HG03378 (cell line): Measurements from ENCODE around the gene DIS3L.
A peak's percentile ranks its signal among the peaks of the same experiment; 100 is the strongest.
"Not testable (repeated sequence)": the region's sequence is repeated elsewhere in the genome, so short reads cannot be mapped to it uniquely, and the experiment has no call there.

ENCODE experiments used
- ATAC-seq: cut with Tn5 transposase; IDR thresholded peaks from one replicate; pipeline ENCODE4 v1.9.1; 2021; ENCODE audit warnings: mild to moderate bottlenecking, moderate library complexity; ENCODE audit not compliant: unreplicated experiment

The DIS3L gene

GRCh38 chr15:66293419-66294156 is at the start of gene DIS3L:
Gene DIS3L, plus strand, starts transcription at chr15:66293568. Its CDS starts 29 bp downstream, at chr15:66293597.
- peak; percentile 46 for ATAC-seq

DNA sequence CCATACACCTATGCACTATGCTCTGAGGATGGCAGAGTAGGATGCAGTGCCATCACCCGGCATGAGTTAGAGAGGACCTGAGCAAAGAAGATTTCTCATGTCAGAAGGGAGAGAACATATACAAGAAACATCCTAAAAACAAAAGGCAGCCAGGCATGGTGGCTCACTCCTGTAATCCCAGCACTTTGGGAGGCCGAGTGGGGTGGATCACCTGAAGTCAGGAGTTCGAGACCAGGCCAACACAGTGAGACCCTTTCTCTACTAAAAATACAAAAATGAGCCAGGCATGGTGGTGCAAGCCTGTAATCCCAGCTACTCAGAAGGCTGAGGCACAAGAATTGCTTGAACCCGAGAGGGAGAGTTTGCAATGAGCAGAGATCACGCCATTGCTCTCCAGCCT is 47.5 kb upstream of the DIS3L start:
- not testable (repeated sequence) for ATAC-seq

- no peak for ATAC-seq
Observed at GRCh38 chr15:66246937-66247336, 46.4 kb upstream of the DIS3L start.

- ATAC-seq, result no peak
Observed at GRCh38 chr15:66249605-66250174, 43.7 kb upstream of the DIS3L start.

DNA sequence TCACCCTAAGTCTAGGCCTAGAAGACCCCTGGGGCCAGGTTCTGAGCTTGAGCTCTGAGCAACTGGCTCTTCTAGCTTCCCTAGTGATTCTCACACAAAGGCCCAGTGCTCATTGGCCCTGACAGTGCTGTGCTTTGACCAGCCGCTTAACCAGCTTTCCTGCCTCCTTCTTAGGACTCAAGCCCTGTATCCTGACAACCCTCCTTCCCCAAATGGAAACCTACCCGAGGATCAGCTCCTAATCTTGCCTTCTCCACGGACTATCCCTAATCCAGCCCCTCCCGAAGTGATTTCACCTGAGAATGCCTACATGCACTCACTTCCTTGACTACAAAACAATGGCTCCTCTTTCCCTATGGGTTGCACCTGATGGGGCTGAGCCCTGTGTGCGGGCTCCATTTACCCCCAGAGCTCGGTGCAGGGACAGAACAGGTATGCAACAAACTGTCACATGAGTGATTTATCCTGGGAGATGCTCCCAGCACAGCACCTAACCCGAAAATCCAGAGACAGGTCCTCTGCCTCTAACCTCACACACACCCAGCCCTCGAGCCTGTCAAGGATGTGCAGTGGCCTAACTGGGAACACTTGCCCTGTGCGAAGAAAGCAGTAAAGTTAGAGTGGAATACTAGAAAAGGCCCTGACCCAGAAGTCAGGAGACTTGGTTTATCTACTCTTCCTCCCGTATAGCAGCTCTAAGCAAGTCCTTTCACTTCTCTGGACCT is 42.1 kb upstream of the DIS3L start:
- no peak for ATAC-seq

DNA sequence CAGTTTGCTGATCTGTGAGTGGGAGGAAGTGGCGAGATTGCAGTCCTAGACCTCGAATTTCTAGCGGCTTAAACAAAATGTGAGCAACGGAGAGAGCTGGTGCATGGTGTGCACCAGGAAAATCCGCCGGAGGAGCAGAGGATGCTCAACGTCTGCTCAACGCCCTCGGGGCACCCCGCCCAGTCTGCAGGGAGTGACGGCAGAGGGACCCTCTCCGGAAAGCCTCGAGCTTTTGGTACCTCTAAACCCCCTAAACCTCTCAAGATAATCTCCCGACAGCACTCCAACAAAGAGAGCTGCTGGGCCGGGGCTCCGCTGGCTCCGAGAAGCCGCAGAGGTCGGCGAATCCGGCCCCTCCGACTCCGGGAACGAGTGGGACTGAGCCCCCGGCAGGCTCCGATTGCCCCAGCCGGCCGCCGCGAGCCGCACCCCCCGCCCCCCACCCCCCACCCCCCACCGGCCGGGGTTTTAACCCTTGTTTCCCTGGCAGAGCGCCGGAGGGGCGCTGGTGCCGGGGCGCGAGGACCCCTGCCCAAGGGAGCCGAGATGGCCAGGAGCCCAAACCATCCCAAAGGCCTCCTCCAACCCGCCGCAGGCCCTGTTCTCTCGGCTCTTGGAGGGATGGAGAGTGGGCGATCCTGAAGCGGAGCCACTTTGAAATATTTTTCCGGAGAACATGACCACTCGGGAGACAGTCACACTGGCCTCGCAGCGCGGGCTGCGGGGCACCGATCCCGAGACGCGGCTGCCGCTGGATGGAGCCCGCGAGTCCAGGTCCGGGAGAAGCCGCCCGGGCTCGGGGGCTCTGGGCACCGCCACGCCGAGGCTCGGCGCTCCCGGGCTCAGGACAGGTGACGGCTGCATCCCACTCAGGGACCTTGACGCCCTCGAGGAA is 41.3 kb upstream of the DIS3L start:
- no peak for ATAC-seq

GRCh38 chr15:66252685-66253417 is 40.5 kb upstream of the DIS3L start:
- ATAC-seq, result no peak

- no peak for ATAC-seq
Observed at GRCh38 chr15:66253418-66254088, 39.8 kb upstream of the DIS3L start, which contains the start of gene MEGF11. Gene MEGF11, minus strand, starts transcription at chr15:66253750. Its CDS starts 125,347 bp downstream, at chr15:66128403.

GRCh38 chr15:66254089-66254950 is 39.0 kb upstream of the DIS3L start:
- no peak for ATAC-seq

- ATAC-seq, result no peak
Observed at GRCh38 chr15:66254951-66255676, 38.3 kb upstream of the DIS3L start.

GRCh38 chr15:66256692-66257091 is 36.7 kb upstream of the DIS3L start:
- ATAC-seq, result no peak

GRCh38 chr15:66261056-66261455 is 32.3 kb upstream of the DIS3L start:
- ATAC-seq, result no peak

DNA sequence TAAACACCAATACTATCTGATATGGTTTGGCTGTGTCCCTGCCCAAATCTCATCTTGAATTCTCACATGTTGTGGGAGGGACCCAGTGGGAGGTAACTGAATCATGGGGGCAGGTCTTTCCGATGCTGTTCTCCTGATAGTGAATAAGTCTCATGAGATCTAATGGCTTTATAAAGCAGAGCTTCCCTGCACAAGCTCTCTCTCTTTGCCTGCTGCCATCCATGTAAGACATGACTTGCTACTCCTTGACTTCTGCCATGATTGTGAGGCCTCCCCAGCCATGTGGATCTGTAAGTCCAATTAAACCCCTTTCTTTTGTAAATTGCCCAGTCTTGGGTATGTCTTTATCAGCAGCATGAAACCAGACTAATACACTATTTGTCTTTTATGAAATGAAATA is 30.5 kb upstream of the DIS3L start:
- ATAC-seq, result not testable (repeated sequence)

DNA sequence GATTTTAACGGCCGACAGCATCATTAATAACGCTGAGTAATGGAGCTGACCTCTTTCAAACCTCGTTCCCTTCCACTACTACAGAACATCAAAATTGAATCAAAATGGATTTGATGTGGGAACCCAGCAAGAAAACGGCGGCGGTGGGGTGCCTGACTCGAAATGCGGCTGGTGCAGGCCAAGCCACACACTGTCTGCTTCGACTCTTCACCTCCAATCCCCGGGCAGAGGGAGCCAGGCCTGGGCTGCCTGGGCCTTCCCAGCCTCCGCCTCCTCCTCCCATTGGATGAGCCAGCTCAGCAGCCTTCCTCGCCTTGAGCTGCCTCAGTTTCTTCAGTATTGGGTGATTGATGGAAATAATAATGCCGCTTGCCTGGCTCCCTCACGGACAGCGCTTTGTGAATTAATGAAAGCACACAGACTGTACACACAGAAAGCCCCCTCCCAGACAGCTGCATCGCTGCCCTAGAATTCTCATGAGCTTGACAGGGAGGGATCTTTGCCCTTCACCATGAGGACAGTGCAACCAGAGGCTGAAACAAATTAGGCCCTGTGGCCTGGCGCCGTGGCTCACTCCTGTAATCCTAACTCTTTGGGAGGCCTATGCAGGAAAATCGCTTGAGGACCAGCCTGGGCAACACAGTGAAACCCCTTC is 28.4 kb upstream of the DIS3L start:
- ATAC-seq, result no peak

DNA sequence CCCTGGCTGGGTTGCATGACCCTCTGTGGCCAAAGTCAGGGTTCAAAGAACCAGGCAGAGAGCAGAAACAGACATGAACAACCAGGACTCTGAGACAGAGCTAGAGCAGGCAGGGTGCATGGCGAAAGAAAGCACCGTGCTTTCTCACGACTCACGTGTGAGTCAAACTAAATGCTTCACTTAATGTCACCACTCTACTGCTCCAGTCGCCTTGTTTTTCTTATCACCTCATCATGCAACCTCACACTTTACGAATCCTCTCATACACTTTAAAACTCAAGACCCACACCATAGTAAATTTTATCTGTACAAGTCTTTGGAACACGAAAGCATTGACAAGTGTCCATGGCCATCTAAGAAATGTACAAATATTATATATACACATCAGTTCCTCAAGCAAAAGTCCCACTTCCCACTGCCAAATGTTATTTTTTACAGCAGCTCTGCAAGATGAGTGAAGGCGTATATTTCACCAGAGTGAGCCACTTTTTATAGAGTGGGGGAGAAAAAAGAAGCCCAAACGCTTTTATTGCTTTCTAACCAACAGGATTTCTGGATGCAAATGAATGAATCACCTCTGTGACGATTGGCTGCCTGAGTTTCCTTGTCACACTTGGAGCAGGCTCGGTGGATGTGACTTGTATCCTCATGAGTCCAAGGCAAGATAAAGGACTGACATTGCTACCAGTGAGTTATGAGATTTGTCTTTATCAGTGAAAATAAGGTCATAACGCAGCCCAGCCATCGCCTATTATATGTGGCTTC is 23.9 kb upstream of the DIS3L start:
- no peak for ATAC-seq

DNA sequence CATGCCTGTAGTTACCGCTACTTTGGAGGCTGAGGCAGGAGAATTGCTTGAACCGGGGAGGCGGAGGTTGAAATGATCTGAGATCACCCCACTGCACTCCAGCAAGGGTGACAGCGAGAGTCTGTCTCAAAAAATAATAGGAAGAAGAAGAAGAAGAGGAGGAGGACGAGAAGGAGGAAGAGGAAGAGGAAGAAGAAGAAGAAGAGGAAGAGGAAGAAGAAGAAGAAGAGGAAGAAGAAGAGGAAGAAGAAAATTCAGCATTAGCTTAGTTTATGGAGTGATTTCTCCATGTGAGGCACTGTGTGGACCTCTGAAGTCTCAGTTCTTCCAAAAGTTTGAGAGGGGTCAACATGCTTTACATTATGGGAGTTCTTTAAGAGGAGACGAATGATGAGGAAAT is 22.4 kb upstream of the DIS3L start:
- no peak for ATAC-seq

GRCh38 chr15:66275352-66275751 is 18.0 kb upstream of the DIS3L start:
- ATAC-seq, result no peak
